Measurements from ENCODE around the gene GRM8.
A peak's percentile ranks its signal among the peaks of the same experiment; 100 is the strongest.

GRM8 gene

GRCh38 chr7:127258111-127258510, 5.4 kb upstream of the GRM8 start:
- no peak for TF ChIP-seq CTCF (IDR thresholded peaks at IDR 0.05; ENCODE audit: insufficient read depth, missing control alignments)
- no peak for FAIRE-seq

GRCh38 chr7:127257086-127257485, 4.3 kb upstream of the GRM8 start:
- DNase-seq (ENCODE audit: insufficient read length, low spot score) (no peak), FAIRE-seq (no peak)

More at GRCh38 chr7:127258111-127258510, 5.4 kb upstream of the GRM8 start:
- DNase-seq (ENCODE audit: insufficient read length, low spot score), result no peak

GRCh38 chr7:127256041-127256725, 3.4 kb upstream of the GRM8 start:
- no peak for TF ChIP-seq CTCF (IDR thresholded peaks at IDR 0.05; ENCODE audit: insufficient read depth, missing control alignments)
- DNase-seq (ENCODE audit: insufficient read length, low spot score) (no peak), FAIRE-seq (no peak)

More at GRCh38 chr7:127257086-127257485, 4.3 kb upstream of the GRM8 start:
- TF ChIP-seq CTCF (IDR thresholded peaks at IDR 0.05; ENCODE audit: insufficient read depth, missing control alignments), result no peak

- no peak for TF ChIP-seq CTCF (IDR thresholded peaks at IDR 0.05; ENCODE audit: insufficient read depth, missing control alignments)
- FAIRE-seq, result no peak
Observed at GRCh38 chr7:127254163-127254684, 1.5 kb upstream of the GRM8 start.

GRCh38 chr7:127253281-127254162, 781 bp upstream of the GRM8 start:
- peak; percentile 66 for TF ChIP-seq CTCF (IDR thresholded peaks at IDR 0.05; ENCODE audit: insufficient read depth, missing control alignments)
- FAIRE-seq, result no peak
- DNase-seq (ENCODE audit: insufficient read length, low spot score), result no peak

More at GRCh38 chr7:127254163-127254684, 1.5 kb upstream of the GRM8 start:
- DNase-seq (ENCODE audit: insufficient read length, low spot score), result no peak

- DNase-seq (ENCODE audit: insufficient read length, low spot score) (no peak), FAIRE-seq (no peak)
- TF ChIP-seq CTCF (IDR thresholded peaks at IDR 0.05; ENCODE audit: insufficient read depth, missing control alignments), result no peak
Observed at GRCh38 chr7:127252377-127252713, 396 bp downstream of the GRM8 start.
